HG03097 (cell line): ENCODE results near the gene COMMD7.

Experiments
- ATAC-seq: cut with Tn5 transposase; IDR thresholded peaks from one replicate; pipeline ENCODE4 v1.9.1; 2021; ENCODE audit not compliant: unreplicated experiment, low FRiP score

COMMD7 gene

GRCh38 chr20:32743237-32744112, at the start of gene COMMD7:
TSS of gene COMMD7 (minus strand) at chr20:32743467. CDS start at chr20:32743391, 76 bp downstream.
- no peak for ATAC-seq

- ATAC-seq = no peak
Observed at GRCh38 chr20:32792731-32793458, 49.6 kb upstream of the COMMD7 start.

- ATAC-seq = no peak
Observed at GRCh38 chr20:32792316-32792715, 49.0 kb upstream of the COMMD7 start.

GRCh38 chr20:32790751-32791057, 47.4 kb upstream of the COMMD7 start:
- no peak for ATAC-seq

DNA sequence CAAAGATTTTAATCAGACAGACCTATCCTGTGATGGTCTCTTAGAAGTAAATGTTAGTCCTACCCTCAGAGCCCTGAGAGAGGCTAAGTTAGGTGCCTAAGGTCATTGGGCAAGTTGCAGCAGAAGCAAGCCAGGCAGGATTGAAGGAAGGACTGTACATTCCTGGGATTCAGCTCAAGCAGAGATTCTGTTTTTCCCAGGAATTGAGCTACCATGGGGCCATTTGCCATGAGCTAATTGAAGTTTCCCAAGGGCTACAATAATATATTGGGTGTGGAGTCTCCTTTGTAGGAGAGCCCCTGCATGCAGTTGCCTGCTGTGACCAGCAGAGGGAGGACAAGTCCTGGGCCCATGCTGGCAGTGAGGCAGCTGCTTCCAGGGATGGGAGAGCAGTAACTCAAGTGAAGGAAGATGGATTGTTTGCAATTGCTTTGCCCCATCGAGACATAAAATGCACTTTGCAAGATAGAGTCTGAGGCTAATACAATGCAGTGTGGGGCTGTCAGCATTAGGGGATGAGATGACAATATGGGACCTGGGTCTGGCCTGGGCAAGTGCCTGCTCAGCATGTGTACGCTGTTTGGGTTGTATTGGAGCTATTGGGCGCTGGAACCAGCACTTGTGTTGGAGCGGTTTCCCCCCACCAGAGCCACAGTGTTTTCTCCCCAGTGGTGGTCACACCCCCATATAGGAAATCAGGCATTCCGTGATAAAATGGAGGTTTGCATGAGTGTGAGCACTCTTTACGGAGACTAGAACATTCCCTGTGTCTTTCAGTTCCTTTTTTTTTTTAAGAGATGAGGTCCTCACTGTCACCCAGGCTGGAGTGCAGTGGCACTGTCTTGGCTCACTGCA, 46.9 kb upstream of the COMMD7 start:
- ATAC-seq = peak; percentile 47

- ATAC-seq = no peak
Observed at GRCh38 chr20:32787168-32787567, 43.9 kb upstream of the COMMD7 start.

GRCh38 chr20:32786059-32786760, 42.9 kb upstream of the COMMD7 start:
- ATAC-seq = no peak

- no peak for ATAC-seq
Observed at GRCh38 chr20:32784369-32785080, 41.3 kb upstream of the COMMD7 start.

DNA sequence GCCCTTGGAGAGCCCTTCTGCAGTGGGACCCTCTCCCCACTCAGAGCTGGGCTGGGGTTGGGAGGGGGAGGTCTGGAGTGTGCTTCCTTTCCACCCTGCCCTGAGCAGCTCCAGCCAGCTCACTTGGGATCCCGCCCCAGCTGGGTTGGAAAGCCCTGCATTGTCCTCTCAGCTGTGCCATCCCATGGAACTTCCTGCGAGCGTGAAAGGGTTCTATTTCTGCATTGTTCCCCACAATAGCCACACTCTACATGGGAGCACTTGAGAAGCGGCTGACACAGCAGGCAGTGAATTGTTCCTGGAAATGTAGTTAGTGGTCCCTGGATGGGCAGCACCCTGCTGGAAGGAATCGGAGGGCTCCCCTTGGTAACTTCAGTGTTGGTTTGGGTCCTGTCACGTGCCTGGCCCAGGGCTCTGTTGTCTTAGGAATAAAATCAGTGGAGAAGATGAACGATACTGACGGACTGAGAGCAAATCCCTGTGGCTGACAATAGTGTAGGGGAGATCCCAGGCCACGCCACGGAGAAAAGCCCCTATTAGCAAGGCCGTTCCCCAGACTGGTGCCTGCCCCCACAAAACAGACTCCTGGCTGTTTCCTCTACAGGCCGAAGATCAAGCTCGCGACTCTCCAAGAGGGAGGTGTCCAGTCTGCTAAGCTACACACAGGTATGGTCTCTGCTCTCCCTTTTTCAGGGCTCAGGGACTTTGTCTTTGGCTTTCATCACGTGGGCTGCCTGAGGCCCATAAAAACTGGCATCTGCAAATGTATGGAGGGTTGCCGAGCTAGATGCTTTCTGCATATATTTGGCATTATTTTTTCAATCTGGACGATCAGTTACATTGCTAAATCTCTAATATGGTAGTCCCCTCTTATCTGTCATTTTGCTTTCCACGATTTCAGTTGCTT, 37.7 kb upstream of the COMMD7 start:
- no peak for ATAC-seq

DNA sequence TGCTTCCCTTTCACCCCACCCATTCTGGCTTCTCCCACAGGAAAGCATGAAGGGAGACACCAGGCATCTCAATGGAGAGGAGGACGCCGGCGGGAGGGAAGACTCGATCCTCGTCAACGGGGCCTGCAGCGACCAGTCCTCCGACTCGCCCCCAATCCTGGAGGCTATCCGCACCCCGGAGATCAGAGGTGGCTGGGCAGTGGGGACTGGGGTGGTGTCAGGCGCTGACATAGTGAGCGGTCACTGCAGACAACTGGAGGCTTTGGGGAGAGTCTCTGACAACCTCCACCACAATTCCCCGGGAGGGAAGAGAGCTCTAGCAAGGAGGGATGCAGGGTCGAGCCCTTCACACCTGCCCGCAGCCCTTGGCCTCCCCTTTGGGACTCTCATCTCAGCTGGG, 37.0 kb upstream of the COMMD7 start:
- no peak for ATAC-seq

- no peak for ATAC-seq
Observed at GRCh38 chr20:32779500-32780211, 36.4 kb upstream of the COMMD7 start.

DNA sequence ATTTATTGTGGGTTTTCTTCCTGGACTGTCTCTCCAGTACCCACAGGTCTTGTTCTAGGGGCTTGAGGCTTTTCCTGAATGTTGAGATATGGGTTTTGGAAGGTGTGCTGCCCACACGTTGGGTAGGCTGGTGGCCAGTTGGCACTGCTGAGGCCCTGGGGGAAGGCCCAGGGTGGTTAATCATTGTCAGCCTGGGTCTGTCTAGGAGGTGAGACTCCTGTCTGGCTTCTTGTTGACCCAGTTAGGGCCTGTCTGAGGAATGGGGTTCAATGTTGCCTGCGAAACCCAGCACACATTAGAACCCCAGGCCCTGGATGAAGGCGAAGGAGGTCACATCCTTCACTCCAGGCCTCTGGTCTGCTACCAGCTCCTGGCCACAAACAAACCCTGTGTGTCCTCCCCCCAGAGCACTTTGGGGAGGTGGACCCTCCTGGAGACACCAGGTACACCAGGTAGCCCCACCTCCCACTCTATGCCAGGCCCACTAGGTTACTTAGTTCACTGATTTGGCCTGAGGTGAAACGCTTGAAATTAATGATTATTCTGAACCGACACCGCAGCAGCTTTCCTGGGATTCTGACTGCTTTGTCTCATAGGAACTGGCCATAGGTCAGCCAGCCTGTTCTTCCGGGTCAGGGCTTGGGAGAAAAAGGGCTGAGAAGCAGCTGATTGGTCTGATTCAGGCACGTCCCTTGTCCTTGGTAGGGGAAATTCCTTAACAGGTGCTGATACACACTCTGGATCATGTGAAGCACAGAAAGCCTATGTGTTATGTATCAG, 34.1 kb upstream of the COMMD7 start:
- ATAC-seq = no peak

DNA sequence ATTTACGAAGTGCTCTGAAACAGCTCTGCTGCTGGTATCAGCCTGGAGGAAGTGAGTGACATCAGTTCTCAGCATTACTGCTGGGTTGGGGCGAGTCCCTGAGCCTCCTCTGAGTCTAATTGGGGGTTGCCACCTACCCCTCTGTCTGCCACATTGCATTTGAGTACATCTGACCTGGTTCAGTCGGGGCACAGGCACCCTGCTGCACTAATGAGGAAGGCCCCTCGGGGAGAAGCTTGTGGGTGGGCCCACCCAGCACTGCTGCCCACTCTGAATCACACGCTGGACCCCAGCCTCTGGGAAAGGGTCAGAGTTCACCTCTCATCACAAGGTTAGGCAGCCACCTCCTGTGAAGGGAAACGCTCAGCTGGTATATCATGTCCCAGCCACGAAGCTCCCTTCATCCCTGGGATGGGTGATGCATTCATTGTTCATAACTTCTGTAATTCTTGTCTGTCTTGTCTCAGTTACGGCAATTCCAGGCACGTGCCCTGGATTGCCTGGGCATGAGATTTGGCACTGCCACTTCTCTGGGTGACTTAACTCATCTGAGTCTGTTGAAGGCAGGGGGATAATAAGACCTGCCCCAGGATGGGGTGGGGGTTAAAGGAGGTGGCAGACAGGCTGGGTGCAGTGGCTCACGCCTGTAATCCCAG, 32.2 kb upstream of the COMMD7 start:
- ATAC-seq = no peak

GRCh38 chr20:32773855-32774254, 30.6 kb upstream of the COMMD7 start:
- ATAC-seq = no peak

DNA sequence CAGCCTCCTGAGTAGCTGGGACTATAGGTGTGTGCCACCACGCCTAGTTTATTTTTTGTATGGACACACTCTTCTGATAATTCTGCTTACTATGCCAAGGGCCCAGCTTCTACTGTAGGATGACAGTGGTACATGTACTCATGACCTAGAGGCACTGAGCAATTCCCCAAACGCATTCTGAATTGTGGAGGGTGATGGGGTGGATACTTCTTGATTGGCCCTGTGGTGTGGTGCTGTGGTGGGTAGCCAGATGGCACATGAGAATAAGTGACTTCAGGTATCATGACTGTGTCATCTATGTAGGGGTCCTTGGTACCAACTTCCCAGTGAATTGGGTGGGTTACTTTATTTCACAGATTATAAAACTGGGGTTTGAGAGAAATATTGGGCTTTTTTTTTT, 30.0 kb upstream of the COMMD7 start:
- no peak for ATAC-seq

- ATAC-seq = no peak
Observed at GRCh38 chr20:32772046-32772445, 28.8 kb upstream of the COMMD7 start.
